ENCODE results near the gene NPAS3.
A peak's percentile ranks its signal among the peaks of the same experiment; 100 is the strongest.

Gene NPAS3

DNA sequence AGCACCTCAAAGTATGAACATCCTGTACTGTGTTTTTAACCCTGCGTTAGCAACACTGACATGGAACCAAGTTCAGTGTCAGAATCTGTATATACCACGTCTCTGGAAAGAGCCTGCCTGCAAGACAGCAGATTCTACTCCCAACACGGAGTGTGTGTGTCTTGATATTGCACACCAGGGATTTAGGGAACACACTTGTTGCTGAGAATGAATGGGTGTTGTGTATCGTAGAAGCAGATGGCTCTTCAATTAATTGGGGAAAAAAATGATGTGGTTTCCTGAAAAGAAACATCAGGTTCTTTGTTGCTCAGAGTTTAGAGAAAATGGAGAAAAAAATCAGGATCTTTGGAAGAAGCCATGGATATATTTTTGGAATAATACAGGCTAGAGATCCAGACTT is 841.4 kb downstream of the NPAS3 start:
- DNase-seq = no peak

DNA sequence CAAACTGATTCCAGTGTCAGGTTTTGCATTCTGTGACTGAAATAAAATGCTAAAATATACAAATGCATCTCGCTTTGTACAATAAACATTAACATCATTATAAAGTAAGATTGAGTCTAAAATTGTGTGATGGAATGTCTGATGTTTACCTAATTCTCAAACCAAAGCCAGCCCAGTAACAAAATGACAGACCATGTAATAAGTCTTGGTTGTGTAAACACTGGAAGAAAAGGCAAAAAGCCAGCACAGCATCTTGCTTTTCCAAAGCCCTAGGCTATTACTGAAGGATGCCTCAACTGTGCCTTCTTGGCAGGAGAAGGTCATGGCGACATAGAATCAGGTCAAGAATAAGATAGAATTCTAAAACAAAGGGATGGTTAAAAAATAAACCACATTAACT is 842.6 kb downstream of the NPAS3 start:
- no peak for DNase-seq

DNA sequence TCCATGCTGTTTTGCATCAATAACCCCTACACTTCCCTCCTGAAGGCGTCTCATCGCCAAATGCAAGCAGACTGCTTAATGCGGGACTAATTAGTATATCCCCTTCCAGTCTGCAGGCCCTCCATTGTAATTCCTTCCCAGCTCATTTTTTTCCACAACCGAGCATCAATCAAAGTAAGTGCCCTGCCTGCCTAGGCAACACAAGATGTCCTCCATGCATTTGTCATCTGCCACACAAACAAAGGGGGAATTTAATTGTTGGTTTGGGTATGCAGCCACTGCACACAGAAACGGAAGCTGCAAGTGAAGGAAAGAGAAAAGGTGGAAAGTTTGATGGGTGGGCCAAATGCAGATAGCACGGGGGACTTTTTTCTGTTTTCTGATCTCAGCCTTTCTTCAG is 844.2 kb downstream of the NPAS3 start:
- DNase-seq = no peak

DNA sequence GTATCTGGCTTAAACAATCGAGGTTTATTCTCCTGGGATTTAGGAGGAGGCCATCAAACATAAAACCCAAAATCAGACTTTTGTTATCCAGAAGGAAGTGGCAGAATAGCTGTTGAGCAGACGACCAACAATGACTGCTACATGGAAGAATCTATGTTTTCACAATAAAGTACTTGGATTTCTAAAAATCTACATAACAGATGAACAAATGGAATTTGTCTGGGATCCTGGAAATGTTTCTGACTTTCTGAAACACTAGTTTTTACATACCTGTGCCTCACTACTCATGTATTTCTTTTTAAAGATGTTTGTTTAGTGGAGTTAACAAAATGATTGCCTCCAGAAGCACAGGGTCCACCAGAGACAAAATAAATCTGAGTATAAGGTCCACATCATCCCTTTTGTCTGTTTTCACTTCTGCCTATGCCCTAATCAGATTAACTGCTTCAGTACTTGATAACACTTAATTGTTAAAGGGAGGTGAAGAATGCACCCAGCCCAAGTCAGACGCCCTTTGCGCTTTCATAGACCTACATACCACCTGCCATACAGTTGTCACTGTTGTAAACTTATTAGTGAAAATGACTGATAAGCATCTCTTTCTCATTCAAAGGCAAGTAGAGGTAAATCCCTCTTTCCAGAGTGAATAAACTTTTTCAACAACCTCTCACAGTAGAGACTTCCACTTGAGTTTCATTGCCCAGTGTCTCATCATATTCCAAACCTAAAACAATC is 847.6 kb downstream of the NPAS3 start:
- no peak for DNase-seq

DNA sequence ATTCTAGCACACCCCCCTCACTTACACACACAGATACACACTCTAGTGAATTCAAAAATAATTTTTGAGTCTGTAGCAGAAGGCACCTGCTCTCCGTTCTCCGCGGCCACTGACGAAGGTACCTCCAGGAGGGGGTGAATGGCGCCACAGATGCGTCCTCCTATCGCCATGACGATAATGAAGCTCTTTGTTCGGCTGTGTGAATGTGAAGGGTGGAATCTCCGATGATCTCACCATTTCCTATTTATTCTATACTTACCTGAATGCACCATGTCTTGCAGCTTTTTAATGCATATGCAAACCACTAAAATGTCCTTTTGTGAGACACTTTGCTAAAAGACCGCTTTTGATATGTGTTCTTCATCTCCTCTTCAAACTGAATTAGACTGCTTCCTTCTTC is 849.5 kb downstream of the NPAS3 start:
- DNase-seq = no peak

DNA sequence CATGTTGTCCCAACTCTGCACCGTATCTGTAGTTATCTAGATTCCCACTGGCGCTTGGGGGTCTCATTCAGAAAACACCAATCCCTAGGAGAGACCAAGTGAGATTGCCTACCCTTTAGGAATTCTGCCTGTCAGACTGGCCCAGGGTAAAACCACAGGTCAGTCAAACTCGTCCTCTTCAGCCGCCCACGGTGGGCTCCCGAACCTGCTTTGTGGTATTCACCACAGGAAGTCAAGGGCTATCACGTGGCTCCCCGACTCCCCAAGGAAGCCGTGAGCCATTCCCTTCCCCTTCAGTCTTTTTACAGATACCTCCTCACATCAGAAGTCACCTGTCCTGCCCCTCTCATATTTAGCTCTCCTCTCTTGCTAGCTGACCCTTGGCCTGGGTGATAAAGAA is 852.3 kb downstream of the NPAS3 start:
- DNase-seq = no peak

DNA sequence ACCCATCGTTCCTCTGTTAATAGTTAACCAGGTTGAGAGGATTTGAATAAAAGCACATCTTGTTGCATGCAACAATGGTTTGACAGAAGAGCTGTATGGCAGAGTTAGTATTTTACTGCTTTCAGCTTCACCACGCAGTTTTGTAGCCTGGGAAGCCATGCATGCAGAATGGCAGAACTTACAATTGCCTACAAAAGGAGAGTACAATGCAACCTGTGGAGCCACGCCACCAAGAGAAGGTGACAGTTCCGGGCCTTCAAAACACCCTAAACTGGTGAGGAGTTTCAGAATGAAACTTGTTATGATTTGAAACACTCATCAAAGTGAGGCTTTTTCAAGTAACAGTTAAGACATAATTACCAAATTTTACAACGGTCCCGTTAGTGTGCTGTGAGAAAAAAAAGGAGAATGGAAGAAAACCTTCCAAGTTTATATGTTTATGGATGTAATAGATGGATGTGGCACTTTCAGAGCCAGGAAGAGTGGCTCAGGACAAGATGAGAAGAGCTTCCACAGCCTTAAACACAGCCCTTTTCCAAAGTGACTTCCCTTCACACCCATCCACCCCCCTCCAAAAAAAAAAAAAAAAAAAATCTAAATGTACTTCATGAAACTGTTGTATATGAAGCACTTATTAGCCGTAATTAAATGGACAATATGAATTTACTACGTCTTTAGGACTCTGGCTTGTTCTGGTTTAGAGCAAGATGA is 853.5 kb downstream of the NPAS3 start:
- DNase-seq = no peak

DNA sequence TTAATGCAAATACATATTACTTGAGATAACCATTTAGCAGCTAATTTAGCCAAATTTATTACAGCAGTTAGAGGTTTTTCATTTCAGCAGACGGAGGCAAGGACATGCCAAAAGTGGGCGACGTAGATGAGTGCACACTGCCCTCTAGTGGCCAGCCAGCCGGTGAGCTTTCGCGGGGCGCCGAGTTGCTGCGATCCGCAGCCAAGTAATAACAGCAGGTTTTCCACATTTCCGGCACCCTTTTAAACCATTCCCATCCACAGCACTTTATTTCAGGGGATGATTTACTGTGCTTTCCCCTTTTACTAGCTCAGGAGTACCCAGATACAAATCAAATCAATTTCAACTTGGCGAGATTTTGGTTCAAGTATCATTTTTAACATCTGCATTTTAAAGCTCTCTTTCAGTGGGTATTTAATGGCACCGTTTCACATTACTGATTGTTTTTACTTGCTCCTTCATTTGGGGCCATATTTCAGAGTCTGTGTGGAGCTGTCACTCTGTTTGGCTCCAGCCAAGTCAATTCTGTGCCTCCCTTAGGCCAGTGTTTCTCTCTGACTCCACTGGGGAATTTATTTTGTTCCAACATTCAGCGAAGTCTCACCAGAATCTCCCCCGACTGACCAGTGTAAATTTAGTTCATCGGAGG is 854.2 kb downstream of the NPAS3 start:
- DNase-seq = peak; percentile 52

DNA sequence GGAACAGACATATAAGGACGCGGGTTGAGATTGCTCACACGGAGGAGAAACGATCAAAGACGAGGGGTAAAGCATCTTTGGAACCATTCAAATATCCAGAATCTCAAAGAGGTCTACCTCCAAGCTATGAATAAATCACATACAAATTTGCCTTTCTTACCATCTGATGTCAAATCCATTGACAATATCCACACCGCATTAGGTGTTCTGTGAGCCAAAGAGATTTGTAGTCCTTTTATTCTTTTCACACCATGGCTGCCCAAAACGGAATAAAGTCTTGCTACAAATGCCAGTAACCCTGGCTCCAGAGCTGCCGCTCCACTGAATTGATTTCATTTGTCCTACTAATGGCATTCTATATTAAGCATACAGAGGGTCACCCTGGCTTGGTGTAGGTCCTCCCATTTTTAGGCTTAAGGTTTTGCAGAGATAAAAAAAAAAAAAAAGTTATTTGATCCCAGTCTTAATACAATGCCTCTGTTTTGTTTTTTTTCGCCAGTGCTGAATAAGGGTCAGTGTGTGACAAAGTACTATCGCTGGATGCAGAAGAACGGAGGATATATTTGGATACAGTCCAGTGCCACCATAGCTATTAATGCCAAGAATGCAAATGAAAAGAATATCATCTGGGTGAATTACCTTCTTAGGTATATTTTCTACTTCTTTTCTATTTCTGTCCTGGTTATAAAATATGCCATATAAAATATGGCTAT is 854.9 kb downstream of the NPAS3 start:
- no peak for DNase-seq

DNA sequence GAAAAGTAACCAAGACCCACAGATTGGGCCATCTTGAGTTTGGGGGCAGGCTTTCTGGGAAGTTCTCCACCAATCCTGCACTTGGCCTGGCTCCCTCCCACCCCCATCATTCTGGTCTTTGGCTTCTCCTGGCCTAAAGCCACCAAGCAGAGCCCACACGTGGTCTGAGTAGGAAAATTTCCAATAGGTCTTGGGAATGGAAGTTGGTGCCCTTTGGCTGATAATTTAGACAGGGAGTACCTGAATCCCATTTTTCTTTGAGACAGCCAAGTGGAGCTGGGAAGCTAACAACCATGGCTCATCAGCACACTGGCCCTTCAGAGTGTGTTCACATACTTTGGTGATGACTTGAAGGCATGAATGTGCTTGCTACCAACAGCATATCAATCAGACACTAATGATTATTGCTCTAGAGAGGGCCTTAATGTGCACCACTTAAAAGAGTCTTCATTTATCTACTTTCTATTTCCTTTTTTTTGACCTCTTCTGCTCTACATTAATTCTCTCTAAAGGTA is 856.2 kb downstream of the NPAS3 start:
- no peak for DNase-seq

DNA sequence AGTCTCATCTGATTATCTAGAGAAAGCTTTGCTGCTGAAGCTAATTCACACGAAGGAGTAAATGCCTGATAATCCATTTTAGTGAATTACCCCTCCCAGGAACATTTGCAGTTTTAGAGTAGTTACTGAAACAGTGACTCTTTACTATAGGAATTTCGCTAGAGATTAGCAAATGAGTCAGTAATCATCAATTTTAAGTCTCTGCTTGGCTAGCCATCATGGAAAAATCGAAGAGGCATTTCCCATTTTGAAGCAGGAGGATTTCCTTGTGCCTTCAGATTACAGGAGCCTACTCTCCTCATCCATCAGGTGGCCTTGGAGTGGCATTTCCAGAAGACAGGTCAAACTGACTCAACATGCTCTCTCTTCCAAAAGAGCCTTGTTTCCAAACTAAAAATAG is 857.7 kb downstream of the NPAS3 start:
- DNase-seq = no peak

DNA sequence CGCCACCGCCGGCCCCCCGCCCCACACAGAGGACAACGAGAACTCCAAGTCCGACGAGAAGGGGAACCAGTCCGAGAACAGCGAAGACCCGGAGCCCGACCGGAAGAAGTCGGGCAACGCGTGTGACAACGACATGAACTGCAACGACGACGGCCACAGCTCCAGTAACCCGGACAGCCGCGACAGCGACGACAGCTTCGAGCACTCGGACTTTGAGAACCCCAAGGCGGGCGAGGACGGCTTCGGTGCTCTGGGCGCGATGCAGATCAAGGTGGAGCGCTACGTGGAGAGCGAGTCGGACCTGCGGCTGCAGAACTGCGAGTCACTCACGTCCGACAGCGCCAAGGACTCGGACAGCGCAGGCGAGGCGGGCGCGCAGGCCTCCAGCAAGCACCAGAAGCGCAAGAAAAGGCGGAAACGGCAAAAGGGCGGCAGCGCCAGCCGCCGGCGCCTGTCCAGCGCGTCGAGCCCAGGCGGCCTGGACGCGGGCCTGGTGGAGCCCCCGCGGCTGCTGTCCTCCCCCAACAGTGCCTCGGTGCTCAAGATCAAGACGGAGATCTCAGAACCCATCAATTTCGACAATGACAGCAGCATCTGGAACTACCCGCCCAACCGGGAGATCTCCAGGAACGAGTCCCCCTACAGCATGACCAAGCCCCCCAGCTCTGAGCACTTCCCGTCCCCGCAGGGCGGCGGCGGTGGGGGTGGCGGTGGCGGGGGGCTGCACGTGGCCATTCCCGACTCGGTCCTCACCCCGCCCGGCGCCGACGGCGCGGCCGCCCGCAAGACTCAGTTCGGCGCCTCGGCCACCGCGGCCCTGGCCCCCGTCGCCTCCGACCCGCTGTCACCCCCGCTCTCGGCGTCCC is 861.3 kb downstream of the NPAS3 start:
- DNase-seq = no peak

DNA sequence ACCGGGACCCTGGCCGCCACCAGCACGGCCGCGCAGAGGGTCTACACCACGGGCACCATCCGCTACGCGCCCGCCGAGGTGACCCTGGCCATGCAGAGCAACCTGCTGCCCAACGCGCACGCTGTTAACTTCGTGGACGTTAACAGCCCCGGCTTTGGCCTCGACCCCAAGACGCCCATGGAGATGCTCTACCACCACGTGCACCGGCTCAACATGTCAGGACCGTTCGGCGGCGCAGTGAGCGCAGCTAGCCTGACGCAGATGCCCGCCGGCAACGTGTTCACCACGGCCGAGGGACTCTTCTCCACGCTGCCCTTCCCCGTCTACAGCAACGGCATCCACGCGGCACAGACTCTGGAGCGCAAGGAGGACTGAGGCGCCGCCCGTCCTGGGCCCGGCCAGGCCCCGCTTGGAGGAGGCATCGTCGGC is 862.1 kb downstream of the NPAS3 start:
- no peak for DNase-seq

DNA sequence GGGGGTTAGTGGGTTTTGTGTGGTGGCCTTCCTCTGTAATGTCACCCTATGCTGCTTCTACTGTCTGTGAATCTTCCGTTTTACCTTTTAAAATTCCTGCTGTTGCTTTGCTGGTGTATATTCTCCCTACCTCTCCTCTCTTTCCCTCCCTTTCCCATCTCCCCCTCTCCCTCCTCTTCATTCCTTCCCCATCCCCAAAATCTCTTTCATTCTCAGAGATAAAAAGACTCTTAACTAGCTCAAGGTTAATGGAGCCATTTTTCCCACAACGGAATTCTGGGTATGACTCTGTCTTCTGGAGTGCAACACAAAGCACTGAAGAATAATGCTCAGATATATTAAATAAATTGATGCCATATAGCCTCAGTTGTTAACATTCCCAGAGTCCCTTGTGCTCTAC is 864.1 kb downstream of the NPAS3 start:
- DNase-seq = no peak

DNA sequence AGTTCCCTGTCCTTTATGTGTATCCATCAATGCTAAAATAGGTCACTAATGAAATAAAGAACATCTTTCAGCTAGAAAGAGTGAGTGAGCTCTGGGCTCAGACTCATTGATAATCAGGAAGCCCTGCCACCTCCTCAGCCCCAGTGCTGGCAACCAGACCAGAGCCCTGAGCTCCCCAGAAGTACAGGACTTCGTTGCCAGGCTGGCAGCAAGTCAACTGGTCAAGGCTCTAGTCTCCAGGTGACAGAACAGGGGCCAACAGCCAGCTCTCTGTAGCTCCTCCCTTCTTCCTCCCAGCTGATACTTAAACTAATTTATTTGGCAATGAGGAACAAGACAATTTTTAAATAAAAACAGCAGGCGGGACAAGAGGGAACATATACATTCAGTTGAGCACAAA is 866.9 kb downstream of the NPAS3 start:
- no peak for DNase-seq

DNA sequence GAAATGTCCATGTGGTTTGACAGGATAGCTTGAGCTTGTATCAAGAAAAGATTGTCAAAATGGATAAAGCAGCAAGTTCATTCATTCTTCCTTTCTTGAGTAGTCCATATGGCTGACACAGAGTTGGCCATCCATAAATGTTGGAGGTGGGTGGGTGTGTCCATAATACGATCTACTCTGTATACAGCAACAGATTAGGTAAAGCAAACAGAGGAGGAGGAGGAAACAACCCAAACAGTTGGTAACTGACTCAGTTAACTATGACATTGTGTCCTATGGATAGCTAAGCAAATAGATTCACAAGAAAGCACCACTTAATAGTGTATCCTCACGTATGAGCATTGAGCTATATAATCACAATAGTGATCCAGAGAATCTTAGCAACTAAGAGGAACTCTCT is 868.2 kb downstream of the NPAS3 start:
- no peak for DNase-seq

DNA sequence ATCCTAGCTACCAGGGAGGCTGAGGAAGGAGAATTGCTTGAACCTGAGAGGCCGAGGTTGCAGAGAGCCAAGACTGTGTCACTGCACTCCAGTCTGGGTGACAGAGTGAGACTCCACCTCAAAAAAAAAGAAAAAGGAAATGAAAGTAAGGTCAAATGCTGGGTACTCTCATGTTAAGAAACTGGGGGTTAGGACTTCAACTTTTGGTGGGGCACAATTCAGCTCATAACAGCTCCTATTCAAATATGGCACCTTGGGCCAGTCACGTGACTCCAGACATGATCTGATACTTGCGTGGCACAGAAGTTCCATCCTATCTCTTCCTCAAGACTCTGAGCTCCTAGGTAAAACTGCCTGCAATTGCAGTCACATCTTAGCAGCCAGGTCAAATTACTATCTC is 869.5 kb downstream of the NPAS3 start:
- DNase-seq = no peak

DNA sequence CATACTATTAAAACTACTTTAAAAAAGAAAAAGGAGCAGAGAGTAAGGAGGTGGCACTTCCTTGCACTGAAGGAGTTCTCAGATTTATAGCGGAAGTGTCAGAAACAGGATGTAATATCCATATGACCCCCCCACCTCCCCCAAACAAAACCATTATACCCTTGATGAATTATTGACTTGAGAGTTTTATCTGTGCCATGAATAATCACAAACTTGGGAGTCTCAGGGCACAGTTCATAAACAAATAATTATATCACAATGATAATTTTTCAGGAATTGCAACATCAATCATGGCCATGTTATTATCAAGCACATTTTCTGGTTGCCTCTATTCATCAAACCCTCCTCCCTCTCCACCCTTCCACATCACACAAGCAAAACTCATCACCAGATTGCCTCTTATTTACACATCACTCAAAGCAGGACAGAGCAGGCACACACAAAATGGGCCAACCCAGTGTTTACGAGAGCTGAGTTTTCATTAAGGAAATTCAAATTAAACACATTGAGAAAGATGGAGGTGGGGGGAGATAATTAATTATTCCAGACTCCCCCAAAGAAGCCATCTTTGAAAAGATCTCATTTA is 870.8 kb downstream of the NPAS3 start:
- DNase-seq = no peak

DNA sequence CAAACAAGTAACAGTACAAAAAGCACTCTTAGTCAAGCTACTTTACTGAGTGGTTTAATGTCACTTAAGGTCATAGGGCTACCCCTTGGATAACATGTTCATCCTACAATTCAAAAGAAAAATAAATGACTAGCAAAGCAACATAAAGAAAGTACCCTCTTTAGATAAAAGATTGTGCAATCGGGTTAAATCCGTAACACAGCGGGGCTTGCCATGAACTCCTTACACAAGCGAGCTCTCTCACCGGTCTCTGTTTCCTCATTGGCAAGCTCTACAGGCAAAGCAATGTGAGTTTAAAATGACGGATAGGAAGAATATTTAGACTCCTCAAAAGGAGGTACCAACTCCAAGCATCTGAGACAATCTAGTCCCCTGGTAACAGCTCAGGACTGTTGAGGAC is 871.6 kb downstream of the NPAS3 start:
- DNase-seq = no peak

DNA sequence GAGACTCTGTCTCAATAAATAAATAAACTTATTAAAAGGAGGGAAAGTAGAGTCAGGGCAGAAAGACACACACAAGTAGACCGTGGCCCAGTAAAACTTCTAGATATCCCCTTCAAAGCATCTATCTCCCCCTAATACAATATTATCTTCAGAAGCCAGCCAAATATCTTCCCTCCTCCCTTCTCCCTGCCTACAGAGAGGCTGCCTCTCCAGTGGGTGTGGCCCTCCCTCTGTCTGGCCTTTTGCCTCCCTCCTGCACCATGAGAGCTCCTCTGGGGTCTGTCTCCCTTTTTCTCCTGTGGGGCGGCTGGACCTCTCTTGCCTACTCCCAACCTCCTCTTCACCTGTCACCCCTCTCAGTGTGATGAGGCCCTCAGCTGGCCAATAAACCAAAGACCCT is 873.0 kb downstream of the NPAS3 start:
- no peak for DNase-seq

DNA sequence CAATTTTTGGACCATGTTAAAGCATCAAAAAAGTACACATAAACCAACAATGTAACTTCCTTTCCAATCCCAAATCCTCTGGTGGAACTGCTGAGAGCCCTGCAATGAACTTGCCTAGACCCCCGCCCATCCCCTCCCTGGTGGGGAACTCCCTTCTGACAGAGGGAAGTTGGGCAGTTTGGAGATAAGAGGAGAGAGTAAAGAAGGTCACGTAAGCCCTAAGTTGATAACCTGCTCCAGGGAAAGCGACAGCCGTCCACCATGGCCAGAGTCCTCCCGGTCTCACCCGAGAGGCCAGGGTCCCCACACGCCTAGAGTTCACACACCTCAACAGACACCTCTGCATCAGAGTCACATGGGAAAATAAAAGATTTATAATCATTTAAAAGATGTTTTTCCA is 873.5 kb downstream of the NPAS3 start:
- DNase-seq = no peak

DNA sequence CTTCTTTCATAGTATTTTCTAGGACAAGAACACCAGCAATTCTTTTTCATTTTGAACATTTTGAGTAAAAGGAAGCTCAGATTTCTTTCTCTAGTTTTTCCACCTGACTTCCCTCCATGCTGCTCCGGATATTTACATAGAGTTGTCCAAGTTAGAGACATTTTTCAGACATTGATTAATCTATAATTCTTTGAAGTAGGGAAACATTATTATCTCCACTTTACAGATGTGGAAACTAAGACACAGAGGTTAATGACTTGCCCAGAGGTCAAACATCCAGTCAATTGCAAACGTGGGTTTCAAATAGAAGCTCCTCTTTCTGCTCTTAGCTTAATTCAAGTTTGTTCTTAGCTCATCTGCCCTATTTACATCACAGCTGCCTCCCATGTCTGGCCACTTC is 873.9 kb downstream of the NPAS3 start:
- no peak for DNase-seq

Measured in KG1 (cell line).